ENCODE measurements around the gene RNF212B.

RNF212B gene

DNA sequence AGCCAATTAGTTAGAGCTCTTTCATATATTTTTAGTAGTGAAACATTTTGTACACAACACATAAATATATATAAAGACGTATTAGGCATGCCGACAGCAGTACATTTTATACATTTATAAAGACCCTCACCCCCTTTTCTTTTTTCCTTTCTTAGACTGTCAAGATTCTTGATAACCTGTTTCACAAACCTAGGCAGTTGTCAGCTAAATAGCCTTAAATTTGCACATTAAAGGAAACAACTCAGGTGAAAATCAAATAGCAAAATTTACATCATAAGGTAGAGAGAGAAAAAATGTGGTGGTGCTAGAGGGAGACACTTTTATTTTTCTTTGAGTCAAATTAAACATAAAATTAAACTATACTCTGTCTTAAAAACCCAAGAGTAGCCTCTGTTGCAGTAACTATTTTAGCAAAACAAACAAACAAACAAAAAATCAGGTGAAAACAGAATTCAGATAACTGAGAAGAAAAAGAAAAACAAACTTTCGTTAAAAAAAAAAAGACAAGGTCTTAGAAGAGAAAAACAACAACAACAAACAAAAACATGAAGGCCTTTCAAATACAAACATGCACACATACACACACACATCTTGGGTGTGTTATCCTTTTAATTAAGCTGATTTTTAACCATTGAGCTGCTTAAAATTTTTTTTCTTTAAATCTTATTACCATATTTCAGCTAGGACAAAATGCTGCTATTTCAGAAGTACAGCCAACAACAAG is 31.2 kb upstream of the RNF212B start:
- no peak for DNase-seq (ENCODE audit: low read depth, low spot score)
- POLR2A ChIA-PET, result no interaction called here
- TF ChIP-seq, protein P1, sequence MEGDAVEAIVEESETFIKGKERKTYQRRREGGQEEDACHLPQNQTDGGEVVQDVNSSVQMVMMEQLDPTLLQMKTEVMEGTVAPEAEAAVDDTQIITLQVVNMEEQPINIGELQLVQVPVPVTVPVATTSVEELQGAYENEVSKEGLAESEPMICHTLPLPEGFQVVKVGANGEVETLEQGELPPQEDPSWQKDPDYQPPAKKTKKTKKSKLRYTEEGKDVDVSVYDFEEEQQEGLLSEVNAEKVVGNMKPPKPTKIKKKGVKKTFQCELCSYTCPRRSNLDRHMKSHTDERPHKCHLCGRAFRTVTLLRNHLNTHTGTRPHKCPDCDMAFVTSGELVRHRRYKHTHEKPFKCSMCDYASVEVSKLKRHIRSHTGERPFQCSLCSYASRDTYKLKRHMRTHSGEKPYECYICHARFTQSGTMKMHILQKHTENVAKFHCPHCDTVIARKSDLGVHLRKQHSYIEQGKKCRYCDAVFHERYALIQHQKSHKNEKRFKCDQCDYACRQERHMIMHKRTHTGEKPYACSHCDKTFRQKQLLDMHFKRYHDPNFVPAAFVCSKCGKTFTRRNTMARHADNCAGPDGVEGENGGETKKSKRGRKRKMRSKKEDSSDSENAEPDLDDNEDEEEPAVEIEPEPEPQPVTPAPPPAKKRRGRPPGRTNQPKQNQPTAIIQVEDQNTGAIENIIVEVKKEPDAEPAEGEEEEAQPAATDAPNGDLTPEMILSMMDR (IDR thresholded peaks at IDR 0.05; ENCODE audit: insufficient read depth, low read length, missing control alignments), result no peak
- H3K4me3 ChIP-seq (ENCODE audit: low read depth, low read length), result no peak overlapping the region
- CTCF ChIA-PET, result interaction anchor here (1.3 to 4.9 kb wide), 3 partner anchors 20 to 86 kb away, joined by 3 to 41 read pairs (median 20); no protein-coding TSS in a partner anchor

DNA sequence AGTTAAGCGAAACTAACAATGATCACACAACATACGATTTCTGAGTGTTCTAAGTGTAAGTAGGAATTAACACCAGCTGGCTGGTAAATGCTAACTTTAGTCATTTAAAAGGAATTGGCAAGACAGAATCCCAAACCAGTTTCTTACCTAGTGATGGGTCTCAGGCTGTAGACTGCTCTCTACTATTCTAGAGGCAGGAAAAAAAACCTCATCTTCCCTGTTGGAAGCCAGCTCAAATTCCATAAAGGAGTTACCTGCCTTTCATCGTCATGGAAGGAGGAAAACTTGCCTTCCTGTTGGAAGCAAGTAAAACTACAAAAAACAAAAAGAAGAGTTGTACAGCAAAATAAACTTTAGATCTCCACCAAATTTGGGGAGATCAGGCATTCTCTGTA is 30.6 kb upstream of the RNF212B start:
- POLR2A ChIA-PET, result no interaction called here
- TF ChIP-seq, protein P1 (IDR thresholded peaks at IDR 0.05; ENCODE audit: insufficient read depth, low read length, missing control alignments), result no peak
- DNase-seq (ENCODE audit: low read depth, low spot score), result no peak
- CTCF ChIA-PET, result interaction anchor here (3.4 to 4.9 kb wide), 2 partner anchors 21 to 86 kb away, joined by 20 to 41 read pairs; no protein-coding TSS in a partner anchor
- no peak overlapping the region for H3K4me3 ChIP-seq (ENCODE audit: low read depth, low read length)

DNA sequence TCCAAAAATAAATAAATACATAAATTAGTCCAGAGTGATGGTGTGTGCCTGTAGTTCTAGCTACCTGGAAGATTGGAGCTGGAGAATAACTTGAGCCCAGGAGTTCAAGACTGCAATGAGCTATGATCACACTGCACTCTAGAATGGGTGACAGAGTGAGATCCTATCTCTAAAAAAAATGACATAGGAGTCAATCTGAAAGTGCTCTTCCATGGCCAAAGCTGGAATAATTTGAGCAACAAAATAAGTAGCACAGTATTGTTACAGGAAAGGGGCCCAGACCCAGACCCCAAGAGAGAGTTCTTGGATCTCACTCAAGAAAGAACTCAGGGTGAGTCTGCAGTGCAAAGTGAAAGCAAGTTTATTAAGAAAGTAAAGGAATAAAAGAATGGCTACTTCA is 29.4 kb upstream of the RNF212B start:
- ChIA-PET POLR2A (no interaction called here), CTCF (interaction anchor here (3.4 to 4.9 kb wide), 2 partner anchors 22 to 88 kb away, joined by 20 to 41 read pairs; no protein-coding TSS in a partner anchor)
- TF ChIP-seq, protein P1 (IDR thresholded peaks at IDR 0.05; ENCODE audit: insufficient read depth, low read length, missing control alignments), result no peak
- no peak for DNase-seq (ENCODE audit: low read depth, low spot score)
- no peak overlapping the region for H3K4me3 ChIP-seq (ENCODE audit: low read depth, low read length)

DNA sequence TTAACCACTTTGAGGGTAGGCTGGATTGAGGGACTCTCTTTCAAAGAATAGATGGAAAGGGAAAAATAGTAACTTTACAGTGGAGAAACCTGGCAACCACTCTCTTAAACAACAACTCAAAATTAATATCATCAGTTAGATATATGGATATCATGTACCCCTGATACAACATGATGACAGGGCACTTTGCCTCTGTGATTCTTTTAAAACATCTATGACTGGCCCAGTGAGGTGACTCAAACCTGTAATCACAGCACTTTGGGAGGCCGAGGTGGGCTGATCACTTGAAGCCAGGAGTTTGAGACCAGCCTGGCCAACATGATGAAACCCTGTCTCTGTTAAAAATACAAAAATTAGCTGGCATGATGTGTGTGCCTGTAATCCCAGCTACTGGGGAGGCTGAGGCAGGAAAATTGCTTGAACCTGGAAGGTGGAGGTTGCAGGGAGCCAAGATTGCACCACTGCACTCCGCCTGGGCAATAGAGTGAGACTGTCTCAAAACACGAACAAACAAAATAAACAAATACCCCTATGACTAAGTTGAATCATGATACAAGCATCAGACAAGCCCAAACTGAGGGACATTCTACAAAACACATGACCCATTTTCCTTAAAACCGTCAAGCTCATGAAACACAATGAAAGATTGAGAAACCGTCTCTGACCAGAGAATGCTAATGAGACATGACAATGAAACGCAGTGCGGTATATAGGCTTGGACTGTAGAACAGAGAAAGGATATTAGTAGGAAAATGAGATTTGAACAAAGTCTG is 27.9 kb upstream of the RNF212B start:
- ChIA-PET CTCF (interaction anchor here (2.1 kb wide), 1 partner anchor 88 kb away, joined by 9 read pairs; no protein-coding TSS in a partner anchor), POLR2A (no interaction called here)
- TF ChIP-seq, protein P1 (IDR thresholded peaks at IDR 0.05; ENCODE audit: insufficient read depth, low read length, missing control alignments), result no peak
- H3K4me3 ChIP-seq (ENCODE audit: low read depth, low read length), result no peak overlapping the region
- no peak for DNase-seq (ENCODE audit: low read depth, low spot score)

DNA sequence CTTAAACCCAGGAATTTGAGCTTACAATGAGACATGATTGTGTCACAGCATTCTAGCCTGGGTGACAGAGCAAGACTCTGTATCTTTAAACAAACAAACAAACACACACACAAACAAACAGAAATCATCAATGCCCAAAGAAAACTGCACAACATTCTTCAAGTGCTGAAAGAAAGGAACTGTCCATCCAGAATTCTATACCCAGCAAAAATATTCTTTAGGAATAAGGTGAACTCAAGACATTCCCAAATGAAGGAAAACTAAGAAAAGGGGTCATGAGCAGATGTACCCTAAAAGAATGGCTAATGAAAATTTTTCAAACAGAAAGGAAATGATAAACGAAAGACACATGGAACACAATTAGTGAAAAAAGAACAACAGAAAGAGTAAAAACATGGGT is 22.3 kb upstream of the RNF212B start:
- no peak overlapping the region for H3K4me3 ChIP-seq (ENCODE audit: low read depth, low read length)
- TF ChIP-seq, protein P1 (IDR thresholded peaks at IDR 0.05; ENCODE audit: insufficient read depth, low read length, missing control alignments), result no peak
- POLR2A ChIA-PET, result no interaction called here
- CTCF ChIA-PET, result interaction anchor here (1.8 to 3.5 kb wide), 2 partner anchors 29 to 94 kb away, joined by 5 to 11 read pairs; no protein-coding TSS in a partner anchor
- DNase-seq (ENCODE audit: low read depth, low spot score), result no peak
